Endothelial cell of umbilical vein (primary cell): ENCODE measurements around the gene CLEC16A. TPM values are rescaled to one million over a fixed set of nuclear protein-coding genes. Genes with fewer than 3 reads are reported as not detected.

ENCODE experiments used
- BruUV-seq: library from RNA; stranded (reverse); fragments of 400-500 nt; replicated peaks from 2 replicates; lab custom pipeline; 2021; lab: Mats Ljungman, UMichigan
- CTCF ChIA-PET: fragments of 300-600, 350-600 bp; sonication (Branson Sonifier 250); formaldehyde crosslinking; loops from one replicate; lab custom pipeline; 2021; ENCODE audit warnings: antibody characterized with exemption, inconsistent platforms; lab: Charles Lee
- POLR2A ChIA-PET: fragments of 300-600, 350-600 bp; sonication (Branson Sonifier 250); formaldehyde crosslinking; loops from one replicate; lab custom pipeline; 2021; ENCODE audit warnings: antibody characterized with exemption, inconsistent platforms; lab: Charles Lee
- DNase-seq: peaks from one replicate; pipeline ENCODE4 v3.0.0-alpha.2; 2011; ENCODE audit warnings: low read depth, low spot score
- FAIRE-seq: peaks from 2 replicates; lab custom pipeline; 2011; peaks lifted over from hg19 to GRCh38; lab: Jason Lieb, UNC
- H2AFZ ChIP-seq: 2 replicates; pipeline ENCODE4 v1.6.0; 2012; ENCODE audit warnings: low read depth, low read length, control low read depth, inconsistent platforms
- H3K27ac ChIP-seq: 2 replicates; pipeline ENCODE4 v1.5.1; 2011; ENCODE audit warnings: low read depth, mild to moderate bottlenecking, control low read depth, low read length, moderate library complexity; ENCODE audit not compliant: insufficient read depth
- H3K27me3 ChIP-seq, 2 experiments: 2 replicates each; pipeline versions ENCODE4 v1.6.0 to v1.6.1; 2011; ENCODE audit warnings: low read length in 2 of 2, mixed read lengths in 1 of 2; ENCODE audit not compliant: control insufficient read depth in 2 of 2, insufficient read depth in 2 of 2
- H3K36me3 ChIP-seq, 2 experiments: 2 replicates in 1 of 2; 3 replicates in 1 of 2; pipeline ENCODE4 v1.5.1; 2011; ENCODE audit warnings: low read length in 2 of 2, mild to moderate bottlenecking in 1 of 2, moderate library complexity in 1 of 2; ENCODE audit not compliant: control insufficient read depth in 2 of 2, insufficient read depth in 2 of 2; ENCODE audit errors: extremely low read depth in 1 of 2
- H3K4me1 ChIP-seq: 3 replicates; pipeline ENCODE4 v1.5.1; 2011; ENCODE audit warnings: mild to moderate bottlenecking, low read length; ENCODE audit not compliant: control insufficient read depth, insufficient read depth; ENCODE audit errors: extremely low read depth
- H3K4me2 ChIP-seq: 2 replicates; pipeline ENCODE4 v1.6.1; 2011; ENCODE audit warnings: low read length, control low read depth, mixed read lengths; ENCODE audit not compliant: insufficient read depth
- H3K4me3 ChIP-seq, 3 experiments: fragments of 200-600 bp in 1 of 3; sonication (generic), shearing (Covaris generic) in 1 of 3; replicated peaks in 1 of 3; 2 replicates each; pipeline ENCODE4 v1.5.1; 2011 to 2016; ENCODE audit warnings: control low read depth in 3 of 3, low read length in 3 of 3, mild to moderate bottlenecking in 2 of 3, inconsistent platforms in 1 of 3, low read depth in 1 of 3, moderate library complexity in 1 of 3; ENCODE audit not compliant: insufficient read depth in 1 of 3
- H3K79me2 ChIP-seq: 2 replicates; pipeline ENCODE4 v1.6.0; 2012; ENCODE audit warnings: low read length, inconsistent platforms; ENCODE audit not compliant: control insufficient read depth, insufficient read depth
- H3K9ac ChIP-seq: replicated peaks from 2 replicates; pipeline ENCODE3; 2011; ENCODE audit warnings: low read length, control low read depth; ENCODE audit not compliant: insufficient read depth; ENCODE audit errors: extremely low read depth
- H3K9me1 ChIP-seq: replicated peaks from 3 replicates; pipeline ENCODE4 v1.6.0; 2011; ENCODE audit warnings: mild to moderate bottlenecking, low read length; ENCODE audit not compliant: control insufficient read depth, insufficient read depth; ENCODE audit errors: extremely low read depth
- H3K9me3 ChIP-seq: replicated peaks from 2 replicates; pipeline ENCODE4 v1.5.1; 2012; ENCODE audit warnings: low read length, inconsistent platforms; ENCODE audit not compliant: control insufficient read depth, insufficient read depth
- H4K20me1 ChIP-seq: replicated peaks from 2 replicates; pipeline ENCODE3; 2011; ENCODE audit warnings: mild to moderate bottlenecking, low read length; ENCODE audit not compliant: control insufficient read depth, insufficient read depth; ENCODE audit errors: extremely low read depth
- EZH2 ChIP-seq: IDR thresholded peaks from 2 replicates; pipeline ENCODE4 v1.6.1; 2012; ENCODE audit warnings: borderline replicate concordance, low read depth, mild to moderate bottlenecking, moderate library complexity, low read length, inconsistent platforms; ENCODE audit not compliant: severe bottlenecking
- FOS ChIP-seq: IDR thresholded peaks from 2 replicates; pipeline ENCODE4 v1.6.1; 2011; ENCODE audit warnings: mild to moderate bottlenecking, low read length, moderate library complexity, borderline replicate concordance; ENCODE audit not compliant: insufficient read depth
- JUN ChIP-seq: IDR thresholded peaks from 2 replicates; pipeline ENCODE4 v1.6.1; 2011; ENCODE audit warnings: borderline replicate concordance, low read depth; ENCODE audit not compliant: insufficient read length, insufficient read depth
- MYC ChIP-seq: IDR thresholded peaks from one replicate; pipeline ENCODE4 v1.6.1; 2011; ENCODE audit warnings: mild to moderate bottlenecking, low read depth, low read length
- POLR2AphosphoS5 ChIP-seq: IDR thresholded peaks from 2 replicates; pipeline ENCODE4 v1.6.1; 2012; ENCODE audit warnings: low read depth, mild to moderate bottlenecking, control low read depth, low read length, moderate library complexity; ENCODE audit not compliant: insufficient read depth
- dilution Hi-C: fragments of 300-500 bp; cut with MboI; formaldehyde crosslinking; loops from one replicate; pipeline ENCODE4 v1.15.0; 2019; ENCODE audit warnings: low sequenced_read_pairs; ENCODE audit not compliant: extremely low pct_ligation_motif_present
- intact Hi-C: fragments of 100-400 bp; cut with micrococcal nuclease; formaldehyde crosslinking; loops from one replicate; pipeline ENCODE4 v1.10.0; 2022
- polyA plus RNA-seq, 4 experiments: library from polyadenylated mRNA; depleted of rRNA in 3 of 4; stranded (reverse) in 3 of 4; unstranded in 1 of 4; fragments of >200 nt; gene quantifications; 2 replicates each; pipeline versions ENCODE4 v1.2.1 to v1.2.3, GENCODE V29; 2011 to 2012; ENCODE audit warnings: missing spikeins in 1 of 4
- total RNA-seq: library from RNA; stranded (reverse); gene quantifications from 2 replicates; pipeline ENCODE4 v1.2.3, GENCODE V29; 2021
- TF ChIP-seq, protein P1 (sequence below): IDR thresholded peaks from 2 replicates; pipeline ENCODE4 v1.6.1; 2011; ENCODE audit not compliant: insufficient read depth, insufficient read length

CLEC16A gene
- total and polyA plus RNA-seq, 2 donors (not counting 3 experiments of a cell fraction or from before 2014, with no cell fraction given), result 11.4 to 23.3 TPM

DNA sequence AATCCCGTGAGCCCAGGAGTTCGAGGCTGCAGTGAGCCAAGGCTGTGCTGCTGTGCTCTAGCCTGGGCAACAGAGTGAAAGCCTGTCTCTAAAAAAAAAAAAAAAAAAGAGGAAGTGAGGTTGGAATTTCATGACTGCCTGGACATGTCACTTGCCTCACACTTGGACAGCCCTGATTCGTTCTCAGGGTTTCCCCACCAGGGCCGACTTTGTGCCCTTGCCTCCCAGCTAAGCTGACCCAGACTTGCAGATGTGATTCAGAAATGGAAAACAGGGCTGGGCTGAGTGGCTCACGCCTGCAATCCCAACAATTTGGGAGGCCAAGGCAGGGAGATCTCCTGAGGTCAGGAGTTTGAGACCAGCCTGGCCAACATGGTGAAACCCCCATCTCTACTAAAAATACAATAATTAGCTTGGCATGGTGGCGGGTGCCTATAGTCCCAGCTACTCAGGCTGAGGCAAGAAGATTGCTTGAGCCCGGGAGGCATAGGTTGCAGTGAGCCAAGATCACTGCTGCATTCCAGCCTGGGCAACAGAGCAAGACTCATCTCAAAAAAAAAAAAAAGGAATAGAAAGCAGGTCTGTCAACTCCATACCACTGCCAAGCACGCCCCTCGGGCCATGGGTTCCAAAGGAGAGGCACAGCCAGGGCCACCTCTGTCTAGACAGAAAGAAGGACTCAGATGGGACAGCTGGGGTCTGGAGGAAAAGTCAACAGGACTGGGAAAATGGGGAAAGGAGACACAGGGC lies 264.7 kb downstream of the CLEC16A start:
- DNase-seq, result no peak
- dilution Hi-C loops (no loop called here), intact Hi-C loops (no loop called here)
- H3K27ac ChIP-seq, result no peak overlapping the region
- H3K9me1 ChIP-seq, result no peaks in the 10 kb centered on the region
- no peak overlapping the region for H2AFZ ChIP-seq
- BruUV-seq, result no TSS peak
- POLR2A ChIA-PET, result no interaction called here
- CTCF ChIA-PET, result interaction anchor here (0.9 to 2.4 kb wide), 2 partner anchors 9 to 238 kb away, joined by 4 to 13 read pairs; no protein-coding TSS in a partner anchor
- no peak for FAIRE-seq
- TF ChIP-seq, protein P1, sequence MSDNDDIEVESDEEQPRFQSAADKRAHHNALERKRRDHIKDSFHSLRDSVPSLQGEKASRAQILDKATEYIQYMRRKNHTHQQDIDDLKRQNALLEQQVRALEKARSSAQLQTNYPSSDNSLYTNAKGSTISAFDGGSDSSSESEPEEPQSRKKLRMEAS, result no peak
- no peak for TF ChIP-seq JUN
- no peak for TF ChIP-seq EZH2
- TF ChIP-seq FOS, result no peak
- no peak for TF ChIP-seq POLR2AphosphoS5
- no peak for TF ChIP-seq MYC
- H3K79me2 ChIP-seq, result no peaks in the 10 kb centered on the region
- H3K27me3 ChIP-seq, result no peaks in the 10 kb centered on the region
- H3K36me3 ChIP-seq, result no peaks in the 10 kb centered on the region
- H3K4me2 ChIP-seq, result no peak overlapping the region
- no peaks in the 10 kb centered on the region for H4K20me1 ChIP-seq
- H3K4me3 ChIP-seq, result no peak overlapping the region
- no peak overlapping the region for H3K9ac ChIP-seq
- H3K9me3 ChIP-seq, result no peaks in the 10 kb centered on the region
- no peaks in the 10 kb centered on the region for H3K4me1 ChIP-seq

DNA sequence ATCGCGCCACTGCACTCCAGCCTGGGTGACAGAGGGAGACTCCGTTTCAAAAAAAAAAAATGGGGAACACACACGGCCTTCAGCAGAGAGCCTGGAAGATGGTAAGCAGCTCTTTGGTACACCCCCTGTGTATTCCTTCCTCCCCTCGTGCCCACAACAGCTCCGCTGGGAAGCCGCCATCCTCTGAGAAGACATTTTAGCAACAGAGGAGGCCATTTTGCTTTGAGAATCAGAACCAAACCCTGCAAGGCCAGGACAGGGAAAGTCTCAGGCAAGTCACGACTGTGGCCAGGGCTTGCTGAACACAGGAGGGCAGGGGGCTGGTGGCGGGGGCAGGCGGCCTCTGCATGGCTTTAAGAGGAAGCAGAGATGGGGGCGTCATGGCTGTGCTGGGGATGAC lies 265.9 kb downstream of the CLEC16A start:
- Histone ChIP-seq H3K4me2 (no peak overlapping the region), H3K27me3 (no peaks in the 10 kb centered on the region), H3K9me1 (no peaks in the 10 kb centered on the region), H3K36me3 (no peaks in the 10 kb centered on the region), H4K20me1 (no peaks in the 10 kb centered on the region), H2AFZ (no peak overlapping the region), H3K79me2 (no peaks in the 10 kb centered on the region), H3K9ac (no peak overlapping the region), H3K9me3 (no peaks in the 10 kb centered on the region), H3K4me3 (no peak overlapping the region), H3K4me1 (no peaks in the 10 kb centered on the region), H3K27ac (no peak overlapping the region)
- TF ChIP-seq FOS (no peak), MYC (no peak)
- dilution Hi-C loops (no loop called here), intact Hi-C loops (no loop called here)
- CTCF ChIA-PET, result interaction anchor here (1.2 to 2.4 kb wide), 2 partner anchors 8 to 106 kb away, joined by 3 to 13 read pairs; no protein-coding TSS in a partner anchor
- no peak for FAIRE-seq
- POLR2A ChIA-PET, result no interaction called here
- no TSS peak for BruUV-seq
- DNase-seq, result no peak
